ENCODE data around the gene DBH. TPM values are rescaled to one million over a fixed set of nuclear protein-coding genes. Genes with fewer than 3 reads are reported as not detected.

Gene DBH
- polyA plus RNA-seq, 3 donors = not detected

- H3K9me3 Mint-ChIP-seq = no peaks in the 10 kb centered on the region
- no peak overlapping the region for H3K4me2 ChIP-seq (replicated peaks; ENCODE audit: extremely low read depth, low read length, poor library complexity, severe bottlenecking)
- no peak overlapping the region for H2AFZ ChIP-seq (ENCODE audit: insufficient read depth, low read depth, low read length, poor library complexity, severe bottlenecking)
- no peaks in the 10 kb centered on the region for H3K9me3 ChIP-seq (replicated peaks in 1 of 2; ENCODE audit: control insufficient read depth in 1 of 2, insufficient read depth in 1 of 2, low read length in 2 of 2)
- H3K4me3 ChIP-seq (replicated peaks in 1 of 3; ENCODE audit: low read depth in 2 of 3, low read length in 3 of 3) = no peak overlapping the region
- peak overlapping the region in 1 of 7 donors; percentile 21 for H3K27ac Mint-ChIP-seq
- H3K9ac ChIP-seq (ENCODE audit: insufficient read depth, low read length, poor library complexity, severe bottlenecking) = no peak overlapping the region
- no peak overlapping the region for H3K4me3 Mint-ChIP-seq
- TF ChIP-seq, protein P1, sequence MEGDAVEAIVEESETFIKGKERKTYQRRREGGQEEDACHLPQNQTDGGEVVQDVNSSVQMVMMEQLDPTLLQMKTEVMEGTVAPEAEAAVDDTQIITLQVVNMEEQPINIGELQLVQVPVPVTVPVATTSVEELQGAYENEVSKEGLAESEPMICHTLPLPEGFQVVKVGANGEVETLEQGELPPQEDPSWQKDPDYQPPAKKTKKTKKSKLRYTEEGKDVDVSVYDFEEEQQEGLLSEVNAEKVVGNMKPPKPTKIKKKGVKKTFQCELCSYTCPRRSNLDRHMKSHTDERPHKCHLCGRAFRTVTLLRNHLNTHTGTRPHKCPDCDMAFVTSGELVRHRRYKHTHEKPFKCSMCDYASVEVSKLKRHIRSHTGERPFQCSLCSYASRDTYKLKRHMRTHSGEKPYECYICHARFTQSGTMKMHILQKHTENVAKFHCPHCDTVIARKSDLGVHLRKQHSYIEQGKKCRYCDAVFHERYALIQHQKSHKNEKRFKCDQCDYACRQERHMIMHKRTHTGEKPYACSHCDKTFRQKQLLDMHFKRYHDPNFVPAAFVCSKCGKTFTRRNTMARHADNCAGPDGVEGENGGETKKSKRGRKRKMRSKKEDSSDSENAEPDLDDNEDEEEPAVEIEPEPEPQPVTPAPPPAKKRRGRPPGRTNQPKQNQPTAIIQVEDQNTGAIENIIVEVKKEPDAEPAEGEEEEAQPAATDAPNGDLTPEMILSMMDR (IDR thresholded peaks at IDR 0.05) = no peak
- H3K79me2 ChIP-seq (ENCODE audit: insufficient read depth, low read length) = no peaks in the 10 kb centered on the region
- peaks cover 2 to 19% (median 12%) of the 10 kb centered on the region in 3 donors for H3K27me3 Mint-ChIP-seq (ENCODE audit: low read depth in 3 of 3)
- H4K20me1 ChIP-seq (ENCODE audit: insufficient read depth, low read length) = no peaks in the 10 kb centered on the region
- H3K4me1 Mint-ChIP-seq = no peaks in the 10 kb centered on the region
- DNase-seq = no peak
- no peaks in the 10 kb centered on the region for H3K27me3 ChIP-seq (ENCODE audit: control insufficient read depth in 2 of 2, insufficient read depth in 2 of 2, low read length in 2 of 2)
- intact Hi-C loops (cut with micrococcal nuclease) = no loop called here
- H3K36me3 Mint-ChIP-seq = no peaks in the 10 kb centered on the region
- H3K27ac ChIP-seq (ENCODE audit: low read depth in 1 of 2, low read length in 2 of 2) = no peak overlapping the region
- H3K36me3 ChIP-seq (replicated peaks in 1 of 2; ENCODE audit: control insufficient read depth in 1 of 2, insufficient read depth in 2 of 2, low read length in 2 of 2) = no peaks in the 10 kb centered on the region
- 94% methylated on average over 11 of the region's 12 CpGs for WGBS (ENCODE audit: insufficient coverage)
- H3K4me1 ChIP-seq (ENCODE audit: control insufficient read depth in 1 of 2, insufficient read depth in 2 of 2, low read length in 2 of 2) = no peaks in the 10 kb centered on the region
Measured at GRCh38 chr9:133636902-133637301, 739 bp downstream of the DBH start.

- intact Hi-C loops (cut with micrococcal nuclease) = no loop called here
- no peak overlapping the region for H3K9ac ChIP-seq (ENCODE audit: insufficient read depth, low read length, poor library complexity, severe bottlenecking)
- Mint-ChIP-seq H3K36me3 (no peaks in the 10 kb centered on the region), H3K4me1 (no peaks in the 10 kb centered on the region), H3K9me3 (no peaks in the 10 kb centered on the region), H3K4me3 (no peak overlapping the region), H3K27ac (no peak overlapping the region), H3K27me3 (ENCODE audit: low read depth in 3 of 3) (peaks cover 2 to 19% (median 12%) of the 10 kb centered on the region in 3 donors)
- H3K79me2 ChIP-seq (ENCODE audit: insufficient read depth, low read length) = no peaks in the 10 kb centered on the region
- DNase-seq = no peak
- no peaks in the 10 kb centered on the region for H3K4me1 ChIP-seq (ENCODE audit: control insufficient read depth in 1 of 2, insufficient read depth in 2 of 2, low read length in 2 of 2)
- no peak overlapping the region for H3K27ac ChIP-seq (ENCODE audit: low read depth in 1 of 2, low read length in 2 of 2)
- H3K27me3 ChIP-seq (ENCODE audit: control insufficient read depth in 2 of 2, insufficient read depth in 2 of 2, low read length in 2 of 2) = no peaks in the 10 kb centered on the region
- H3K9me3 ChIP-seq (replicated peaks in 1 of 2; ENCODE audit: control insufficient read depth in 1 of 2, insufficient read depth in 1 of 2, low read length in 2 of 2) = no peaks in the 10 kb centered on the region
- H3K4me2 ChIP-seq (replicated peaks; ENCODE audit: extremely low read depth, low read length, poor library complexity, severe bottlenecking) = no peak overlapping the region
- 87% methylated on average over 11 of the region's 12 CpGs for WGBS (ENCODE audit: insufficient coverage)
- H3K4me3 ChIP-seq (replicated peaks in 1 of 3; ENCODE audit: low read depth in 2 of 3, low read length in 3 of 3) = no peak overlapping the region
- H3K36me3 ChIP-seq (replicated peaks in 1 of 2; ENCODE audit: control insufficient read depth in 1 of 2, insufficient read depth in 2 of 2, low read length in 2 of 2) = no peaks in the 10 kb centered on the region
- no peaks in the 10 kb centered on the region for H4K20me1 ChIP-seq (ENCODE audit: insufficient read depth, low read length)
- TF ChIP-seq, protein P1 (IDR thresholded peaks at IDR 0.05) = no peak
- no peak overlapping the region for H2AFZ ChIP-seq (ENCODE audit: insufficient read depth, low read depth, low read length, poor library complexity, severe bottlenecking)
Measured at GRCh38 chr9:133637451-133638055, 1.4 kb downstream of the DBH start.

Measured in CD14-positive monocyte (primary cell).